GM12872 (cell line): Measurements from ENCODE around the gene NAV1.

Experiments
- TF ChIP-seq, protein P1 (sequence below): IDR thresholded peaks from 3 replicates; pipeline ENCODE4 v1.5.1; 2011; ENCODE audit warnings: low read depth, mild to moderate bottlenecking, low read length, moderate library complexity; ENCODE audit not compliant: insufficient read depth

The NAV1 gene

GRCh38 chr1:201513498-201514243, 25.3 kb upstream of the NAV1 start:
- TF ChIP-seq, protein P1, sequence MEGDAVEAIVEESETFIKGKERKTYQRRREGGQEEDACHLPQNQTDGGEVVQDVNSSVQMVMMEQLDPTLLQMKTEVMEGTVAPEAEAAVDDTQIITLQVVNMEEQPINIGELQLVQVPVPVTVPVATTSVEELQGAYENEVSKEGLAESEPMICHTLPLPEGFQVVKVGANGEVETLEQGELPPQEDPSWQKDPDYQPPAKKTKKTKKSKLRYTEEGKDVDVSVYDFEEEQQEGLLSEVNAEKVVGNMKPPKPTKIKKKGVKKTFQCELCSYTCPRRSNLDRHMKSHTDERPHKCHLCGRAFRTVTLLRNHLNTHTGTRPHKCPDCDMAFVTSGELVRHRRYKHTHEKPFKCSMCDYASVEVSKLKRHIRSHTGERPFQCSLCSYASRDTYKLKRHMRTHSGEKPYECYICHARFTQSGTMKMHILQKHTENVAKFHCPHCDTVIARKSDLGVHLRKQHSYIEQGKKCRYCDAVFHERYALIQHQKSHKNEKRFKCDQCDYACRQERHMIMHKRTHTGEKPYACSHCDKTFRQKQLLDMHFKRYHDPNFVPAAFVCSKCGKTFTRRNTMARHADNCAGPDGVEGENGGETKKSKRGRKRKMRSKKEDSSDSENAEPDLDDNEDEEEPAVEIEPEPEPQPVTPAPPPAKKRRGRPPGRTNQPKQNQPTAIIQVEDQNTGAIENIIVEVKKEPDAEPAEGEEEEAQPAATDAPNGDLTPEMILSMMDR, result no peak

- TF ChIP-seq, protein P1, result no peak
Measured at GRCh38 chr1:201514466-201514865, 24.5 kb upstream of the NAV1 start.

DNA sequence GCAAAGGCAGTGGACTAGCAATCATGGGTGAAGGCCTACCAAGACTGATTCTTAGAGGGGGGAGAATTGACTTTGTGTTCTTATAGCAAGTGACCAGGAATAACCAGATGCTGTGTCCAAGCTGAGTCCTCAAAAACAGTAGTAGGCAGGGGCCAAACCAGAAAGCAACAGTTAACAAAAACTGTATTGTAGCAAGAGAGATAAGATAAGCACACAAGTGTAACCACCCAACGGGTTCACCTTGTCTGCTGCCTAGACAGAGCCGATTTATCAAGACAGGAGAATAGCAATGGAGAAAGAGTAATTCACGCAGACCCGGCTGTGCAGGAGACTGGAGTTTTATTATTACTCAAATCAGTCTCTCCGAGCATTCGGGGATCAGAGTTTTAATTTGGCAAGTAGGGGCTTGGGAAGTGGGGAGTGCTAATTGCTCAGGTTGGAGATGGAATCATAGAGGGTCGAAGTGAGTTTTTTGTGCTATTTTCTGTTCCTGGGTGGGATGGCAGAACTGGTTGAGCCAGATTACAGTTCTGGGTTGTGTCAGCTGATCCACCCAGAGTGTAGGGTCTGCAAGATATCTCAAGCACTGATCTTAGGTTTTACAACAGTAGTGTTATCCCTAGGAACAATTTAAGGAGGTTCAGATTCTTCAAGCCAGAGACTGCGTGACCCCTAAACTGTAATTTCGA, 23.7 kb upstream of the NAV1 start:
- TF ChIP-seq, protein P1, result no peak

DNA sequence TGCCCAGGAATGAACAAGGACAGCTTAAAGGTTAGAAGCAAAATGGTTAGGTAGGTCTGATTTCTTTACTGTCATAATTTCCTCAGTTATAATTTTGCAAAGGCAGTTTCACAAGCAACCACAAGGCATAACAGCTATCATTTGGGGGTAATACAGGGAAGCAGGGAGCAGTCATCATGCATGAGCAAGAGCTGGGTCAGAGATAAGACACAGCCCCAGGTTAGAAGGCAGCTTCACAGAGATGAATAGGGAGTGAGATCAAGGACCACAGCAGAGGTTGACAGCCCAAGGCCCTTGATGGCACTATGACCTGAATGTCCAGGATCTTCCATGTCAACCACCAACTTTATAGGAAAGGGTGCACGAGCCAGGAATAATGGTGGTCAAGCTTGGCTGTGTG, 23.0 kb upstream of the NAV1 start:
- TF ChIP-seq, protein P1, result no peak

DNA sequence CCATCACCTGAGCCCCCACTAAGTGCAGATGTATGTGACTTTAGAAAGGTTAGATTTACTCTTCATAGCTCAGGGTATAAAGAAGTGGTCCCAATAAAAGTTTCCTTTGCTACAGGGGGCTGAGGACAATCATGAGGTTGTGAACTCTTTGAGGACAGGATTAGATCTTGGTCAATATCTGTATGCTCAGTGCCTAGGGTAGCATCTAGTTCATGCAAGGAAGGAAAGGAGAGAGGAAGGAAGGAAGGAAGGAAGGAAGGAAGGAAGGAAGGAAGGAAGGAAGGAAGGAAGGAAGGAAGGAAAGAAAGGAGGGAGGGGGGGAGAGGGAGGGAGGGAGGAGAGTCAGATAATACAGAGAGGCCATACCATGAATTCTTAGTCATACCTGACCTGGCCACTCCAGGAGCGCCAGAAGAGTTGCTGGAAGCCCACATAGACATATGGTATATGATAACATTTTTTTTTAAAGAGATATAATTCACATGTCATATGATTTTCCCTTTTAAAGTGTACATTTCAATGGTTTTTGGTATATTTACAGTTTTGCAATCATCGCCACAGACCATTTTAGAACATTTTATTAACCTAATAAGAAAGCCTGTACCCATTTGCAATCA, 22.3 kb upstream of the NAV1 start:
- TF ChIP-seq, protein P1, result no peak

GRCh38 chr1:201517631-201518030, 21.3 kb upstream of the NAV1 start:
- TF ChIP-seq, protein P1, result no peak

DNA sequence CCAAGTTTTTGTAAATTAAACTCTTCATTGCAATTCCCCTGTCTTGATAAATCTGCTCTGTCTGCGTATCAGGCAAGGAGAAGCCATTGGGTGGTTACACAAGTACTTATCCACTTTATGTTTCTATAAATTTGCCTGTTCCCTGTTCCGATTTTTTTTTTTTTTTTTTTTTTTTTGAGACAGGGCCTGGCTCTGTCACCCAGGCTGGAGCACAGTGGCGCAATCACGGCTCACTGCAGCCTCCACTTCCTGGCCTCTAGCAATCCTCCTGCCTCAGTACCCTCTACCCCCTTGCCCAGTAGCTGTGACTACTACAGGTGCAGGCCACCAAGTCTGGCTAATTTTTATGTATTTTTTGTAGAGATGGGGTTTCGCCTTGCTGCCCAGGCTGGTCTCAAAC, 20.9 kb upstream of the NAV1 start:
- TF ChIP-seq, protein P1, result no peak
